Islet of Langerhans (tissue), 1 donor: ENCODE results near the gene TRMT10C.
"Not testable (repeated sequence)": the region's sequence is repeated elsewhere in the genome, so short reads cannot be mapped to it uniquely, and the experiment has no call there.

Experiments used
- FAIRE-seq: peaks from one replicate; lab custom pipeline; 2011; peaks lifted over from hg19 to GRCh38; lab: Jason Lieb, UNC

TRMT10C gene

DNA sequence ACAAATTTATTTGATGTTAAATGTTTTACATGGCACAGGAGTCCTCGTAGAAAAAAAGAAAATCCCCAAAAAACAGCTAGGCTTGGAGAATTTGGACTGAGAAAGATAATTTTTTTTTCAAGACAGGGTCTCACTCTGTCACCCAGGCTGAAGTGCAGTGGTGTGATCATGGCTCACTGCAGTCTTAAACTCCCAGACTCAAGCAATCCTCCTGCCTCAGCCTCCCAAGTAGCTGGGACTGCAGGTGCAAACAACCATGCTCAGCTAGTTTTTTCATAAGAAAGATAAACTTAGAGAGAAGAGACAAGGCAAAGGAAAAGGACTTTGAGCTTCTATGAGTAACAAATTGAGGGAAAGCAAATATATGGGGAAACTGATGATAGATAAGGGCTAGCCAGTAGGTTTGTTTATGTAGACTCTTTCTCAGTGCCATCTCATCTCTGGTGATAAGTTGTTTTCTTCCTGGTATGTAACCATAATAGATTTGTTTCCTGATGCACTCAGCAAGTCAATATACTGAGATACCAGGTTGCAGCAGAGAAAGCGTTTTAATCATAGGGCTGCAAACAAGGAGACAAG, 13.1 kb upstream of the TRMT10C start:
- no peak for FAIRE-seq

DNA sequence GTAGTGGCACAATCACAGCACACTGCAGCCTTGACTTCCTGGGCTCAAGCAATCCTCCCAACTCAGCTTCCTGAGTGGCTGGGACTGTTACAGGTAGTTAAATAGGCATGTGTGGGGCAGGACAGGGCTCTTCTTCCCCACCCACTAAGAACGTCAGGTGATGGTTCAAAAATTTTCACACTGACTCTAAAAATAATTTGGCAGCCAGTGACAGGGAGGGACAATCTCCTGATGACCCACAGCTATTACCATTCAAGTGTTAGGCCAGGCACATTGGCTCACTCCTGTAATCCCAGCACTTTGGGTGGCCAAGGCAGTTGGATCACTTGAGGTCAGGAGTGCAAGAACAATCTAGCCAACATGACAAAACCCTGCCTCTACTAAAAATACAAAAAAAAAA, 12.2 kb upstream of the TRMT10C start:
- FAIRE-seq: no peak

DNA sequence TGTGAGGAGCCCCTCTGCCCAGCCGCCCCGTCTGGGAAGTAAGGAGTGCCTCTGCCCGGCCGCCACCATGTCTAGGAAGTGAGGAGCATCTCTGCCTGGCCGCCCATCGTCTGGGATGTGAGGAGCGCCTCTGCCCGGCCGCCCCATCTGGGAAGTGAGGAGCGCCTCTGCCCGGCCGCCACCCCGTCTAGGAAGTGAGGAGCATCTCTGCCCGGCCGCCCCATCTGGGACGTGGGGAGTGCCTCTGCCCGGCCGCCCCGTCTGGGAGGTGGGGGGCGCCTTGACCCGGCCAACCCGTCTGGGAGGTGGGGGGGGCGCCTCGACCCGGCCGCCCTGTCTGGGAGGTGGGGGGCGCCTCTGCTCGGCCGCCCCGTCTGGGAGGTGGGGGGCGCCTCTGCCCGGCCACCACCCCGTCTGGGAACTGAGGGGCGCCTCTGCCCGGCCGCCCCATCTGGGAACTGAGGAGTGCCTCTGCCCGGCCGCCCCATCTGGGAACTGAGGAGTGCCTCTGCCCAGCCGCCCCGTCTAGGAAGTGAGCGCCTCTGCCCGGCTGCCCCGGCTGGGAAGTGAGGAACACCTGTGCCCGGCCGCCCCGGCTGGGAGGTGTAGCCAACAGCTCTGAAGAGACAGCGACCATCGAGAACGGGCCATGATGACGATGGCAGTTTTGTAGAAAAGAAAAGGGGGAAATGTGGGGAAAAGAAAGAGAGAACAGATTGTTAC, 10.1 kb upstream of the TRMT10C start:
- FAIRE-seq: not testable (repeated sequence)

DNA sequence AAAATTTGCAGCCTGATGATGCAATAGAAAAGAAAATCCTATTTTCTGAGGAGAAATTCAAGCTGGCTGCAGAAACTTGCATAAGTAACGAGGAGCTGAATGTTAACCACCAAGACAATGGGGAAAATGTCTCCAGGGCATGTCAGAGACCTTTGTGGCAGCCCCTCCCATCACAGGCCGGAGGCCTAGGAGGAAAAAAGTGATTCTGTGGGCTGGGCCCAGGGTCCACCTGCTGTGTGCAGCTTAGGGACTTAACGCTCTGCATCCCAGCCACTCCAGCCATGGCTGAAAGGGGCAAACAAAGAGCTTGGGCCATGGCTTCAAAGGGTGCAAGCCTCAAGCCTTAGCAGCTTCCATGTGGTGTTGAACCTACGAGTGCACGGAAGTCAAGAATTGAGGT, 8.3 kb upstream of the TRMT10C start:
- not testable (repeated sequence) for FAIRE-seq

DNA sequence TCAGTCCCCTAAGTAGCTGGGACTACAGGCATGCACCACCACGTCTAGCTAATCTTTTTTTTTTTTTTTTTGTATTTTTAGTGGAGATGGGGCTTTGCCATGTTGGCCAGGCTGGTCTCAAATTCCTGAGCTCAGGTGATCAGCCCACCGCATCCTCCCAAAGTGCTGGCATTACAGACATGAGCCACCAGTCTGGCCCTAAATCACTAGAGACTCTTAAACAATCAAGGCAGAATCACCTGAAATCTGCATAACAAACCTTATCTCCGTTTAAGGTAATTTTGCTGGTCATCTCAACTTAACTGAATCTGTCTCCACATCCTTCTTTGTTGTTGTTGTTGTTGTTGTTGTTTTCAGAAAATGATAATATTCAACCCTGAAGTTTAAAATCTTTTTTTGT, 5.6 kb upstream of the TRMT10C start:
- FAIRE-seq: no peak

DNA sequence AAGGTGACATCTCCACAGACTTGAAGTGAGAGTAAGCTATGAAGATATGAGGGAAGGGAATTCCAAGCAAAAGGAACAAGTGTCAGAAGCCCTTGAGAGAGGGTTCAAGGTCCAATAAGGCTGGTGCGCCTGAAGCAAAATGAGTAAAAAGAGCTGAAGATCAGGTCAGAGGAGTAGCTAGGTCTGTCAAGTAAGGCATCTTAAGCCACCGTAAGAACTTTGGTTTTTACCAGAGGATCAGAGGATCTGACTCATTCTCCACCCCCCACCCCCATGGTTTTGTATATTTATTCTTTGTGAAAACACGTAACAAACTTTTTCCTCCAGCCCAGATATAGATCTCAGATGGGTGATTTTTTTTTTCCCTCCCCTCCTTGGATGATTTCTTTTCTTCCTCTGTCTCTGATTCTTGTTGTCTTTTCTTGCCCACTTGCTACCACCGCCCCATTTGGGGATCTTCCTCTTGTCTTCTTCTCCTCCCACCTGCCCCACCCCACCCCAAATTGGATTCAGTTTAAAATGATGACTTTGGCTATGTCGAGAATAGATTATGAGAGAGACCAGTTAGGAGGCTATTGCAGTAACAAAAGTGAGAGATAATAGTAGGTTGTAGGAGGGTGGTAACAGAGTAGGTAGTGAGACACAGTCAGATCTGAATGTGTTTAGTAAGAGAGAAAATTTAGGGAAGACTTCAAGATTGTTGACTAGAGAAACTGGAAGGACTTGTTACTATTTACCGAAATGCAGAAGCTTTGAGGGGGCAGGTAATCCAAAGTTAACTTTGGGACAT, 6.1 kb downstream of the TRMT10C start:
- FAIRE-seq: no peak

DNA sequence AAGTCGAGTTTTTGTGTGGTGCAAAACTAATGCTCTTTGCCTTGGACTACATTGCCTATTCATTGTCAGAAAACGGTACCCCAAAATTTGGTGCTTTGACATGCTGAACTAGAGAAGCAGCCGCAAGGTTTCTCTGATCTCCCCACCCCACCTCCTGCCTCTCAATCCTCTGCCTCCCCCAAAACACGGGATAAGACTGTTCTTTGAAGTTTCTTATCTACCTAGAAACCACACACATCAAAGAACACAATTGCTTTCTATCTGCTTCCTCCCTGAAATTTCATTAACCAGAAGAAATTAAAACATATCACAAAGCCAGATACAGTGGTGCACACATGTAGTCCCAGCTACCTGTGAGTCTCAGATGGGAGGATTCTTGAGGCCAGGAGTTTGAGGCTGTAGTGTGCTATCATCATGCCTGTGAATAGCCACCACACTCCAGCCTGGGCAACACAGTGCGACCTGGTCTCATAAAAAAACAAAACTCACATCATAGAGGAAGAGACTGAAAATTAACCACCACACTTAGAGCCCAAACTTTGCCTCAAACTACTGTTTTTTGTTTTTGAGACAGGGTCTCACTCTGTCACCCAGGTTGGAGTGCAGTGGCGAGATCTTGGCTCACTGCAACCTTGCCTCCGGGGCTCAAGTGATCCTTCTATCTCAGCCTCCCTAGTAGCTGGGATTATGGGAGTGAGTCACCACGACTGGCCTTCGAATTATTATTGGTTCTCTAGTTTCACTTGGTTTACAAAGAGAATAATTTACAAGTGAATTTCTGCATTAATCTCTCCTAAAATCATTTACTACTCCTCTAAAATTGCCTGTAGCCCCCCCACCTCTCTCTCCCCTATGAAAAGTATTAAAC, 9.6 kb downstream of the TRMT10C start:
- FAIRE-seq: no peak

DNA sequence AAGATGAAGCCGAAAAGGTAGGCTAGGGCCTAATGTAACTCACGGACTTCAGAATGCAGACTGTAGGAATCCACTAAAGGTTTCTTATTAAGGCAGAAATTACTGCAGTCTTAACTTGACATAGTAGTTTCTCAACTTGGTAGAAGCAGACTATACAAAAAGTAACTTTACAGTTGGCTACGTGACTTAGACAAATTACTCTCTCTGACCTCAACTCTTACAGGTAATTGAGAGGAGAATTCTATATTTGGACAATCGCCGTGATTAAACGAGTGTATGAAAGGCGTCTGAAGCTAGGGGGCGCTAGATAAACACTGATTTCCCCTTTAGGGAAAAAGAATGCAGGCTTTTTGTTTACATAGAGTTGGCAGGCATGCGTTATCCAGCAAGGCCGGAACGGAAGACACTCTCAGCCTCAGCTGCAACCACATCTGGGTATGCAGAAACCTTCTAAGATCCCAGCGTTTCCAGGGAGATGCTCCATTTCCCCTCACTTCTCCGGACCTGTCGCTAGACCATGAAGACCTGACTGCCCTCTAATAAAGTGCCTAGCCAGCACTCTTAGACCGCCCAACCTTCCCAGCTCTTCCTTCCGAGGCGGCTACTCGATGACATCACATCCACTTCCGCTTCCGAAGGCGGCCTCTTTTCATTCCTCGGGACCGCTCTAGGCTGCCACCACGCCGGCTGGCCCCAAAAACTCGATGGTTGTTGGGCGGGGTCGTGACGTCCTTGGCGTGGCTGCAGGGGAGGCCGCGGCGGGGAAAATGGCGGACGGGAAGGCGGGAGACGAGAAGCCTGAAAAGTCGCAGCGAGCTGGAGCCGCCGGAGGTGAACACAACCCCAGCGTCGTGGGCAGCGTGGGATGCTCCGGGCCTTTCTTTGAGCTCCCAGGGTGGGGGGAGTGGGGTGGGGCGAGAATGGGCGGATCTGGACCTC, 12.1 kb downstream of the TRMT10C start, which contains the start of gene PCNP:
TSS of gene PCNP (plus strand) at position 732 of the 939 bp plus-strand sequence. CDS start at position 768, 36 bp downstream.
- FAIRE-seq: peak; percentile 24

DNA sequence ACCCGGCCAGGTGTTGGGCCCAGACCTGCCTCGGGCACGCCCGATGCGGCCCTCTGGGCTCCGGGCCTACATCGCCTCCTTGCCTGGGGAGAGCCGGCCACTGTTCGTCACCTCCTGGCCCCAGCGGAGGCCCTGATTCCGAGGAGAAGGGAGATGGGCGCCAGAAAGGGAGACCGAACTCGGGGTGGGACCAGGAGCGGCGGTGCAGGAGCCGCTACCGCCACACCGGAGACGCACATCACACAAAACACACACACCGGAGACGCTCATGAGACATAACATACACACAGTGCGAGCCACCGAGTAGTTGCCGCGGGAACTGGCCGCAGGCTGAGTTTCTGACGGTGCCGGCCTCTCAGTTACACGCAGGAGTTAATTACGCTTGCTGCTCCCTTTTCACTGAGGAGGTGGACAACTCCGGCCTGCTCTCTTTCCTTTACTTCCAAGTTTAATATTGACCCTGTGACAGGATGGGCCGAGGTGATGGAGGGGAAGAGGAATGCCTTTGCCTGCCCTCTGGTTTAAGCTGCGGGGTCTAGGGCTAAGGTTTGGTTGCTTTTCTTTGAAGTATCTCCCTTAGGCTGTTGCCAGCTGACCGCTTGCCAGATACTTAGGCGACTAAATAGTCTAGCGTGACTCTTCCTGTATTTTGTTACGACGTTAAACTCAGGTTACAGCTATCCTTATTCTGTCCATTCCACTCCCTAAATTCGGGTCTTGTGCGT, 12.9 kb downstream of the TRMT10C start:
- FAIRE-seq: no peak

DNA sequence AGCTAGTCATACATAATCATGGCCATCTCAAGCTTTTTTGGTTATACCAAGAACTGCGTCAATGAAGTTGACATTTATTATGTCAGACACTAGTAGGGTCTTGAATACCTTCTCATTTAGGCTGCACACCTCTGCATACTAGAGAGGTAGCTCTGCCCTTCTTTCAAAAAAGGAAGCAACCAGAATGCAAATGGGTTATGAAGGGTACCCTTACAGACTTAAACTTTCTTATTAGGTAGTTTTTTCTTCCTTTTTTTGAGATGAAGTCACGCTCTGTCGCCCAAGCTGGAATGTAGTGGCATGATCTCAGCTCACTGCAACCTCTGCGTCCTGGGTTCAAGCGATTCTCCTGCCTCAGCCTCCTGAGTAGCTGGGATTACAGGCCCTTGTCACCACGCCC, 15.6 kb downstream of the TRMT10C start:
- FAIRE-seq: no peak

DNA sequence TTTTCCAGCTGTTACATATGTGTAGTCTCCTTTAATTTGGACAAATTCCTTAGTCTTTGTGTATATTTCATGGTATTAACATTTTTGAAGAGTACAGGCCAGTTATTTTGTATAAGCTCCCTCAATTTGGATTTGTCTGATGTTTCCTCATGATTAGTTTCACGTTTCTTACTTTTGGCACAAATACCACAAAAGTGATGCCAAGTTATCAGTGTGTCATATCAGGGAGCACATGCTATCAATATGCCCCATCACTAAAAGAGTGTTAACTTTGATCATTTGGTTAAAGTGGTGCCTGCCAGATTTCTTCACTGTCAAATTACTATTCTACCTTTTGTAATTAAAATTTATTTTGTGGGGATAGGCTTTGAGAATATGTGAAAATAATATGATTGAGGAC, 26.9 kb downstream of the TRMT10C start:
- no peak for FAIRE-seq

DNA sequence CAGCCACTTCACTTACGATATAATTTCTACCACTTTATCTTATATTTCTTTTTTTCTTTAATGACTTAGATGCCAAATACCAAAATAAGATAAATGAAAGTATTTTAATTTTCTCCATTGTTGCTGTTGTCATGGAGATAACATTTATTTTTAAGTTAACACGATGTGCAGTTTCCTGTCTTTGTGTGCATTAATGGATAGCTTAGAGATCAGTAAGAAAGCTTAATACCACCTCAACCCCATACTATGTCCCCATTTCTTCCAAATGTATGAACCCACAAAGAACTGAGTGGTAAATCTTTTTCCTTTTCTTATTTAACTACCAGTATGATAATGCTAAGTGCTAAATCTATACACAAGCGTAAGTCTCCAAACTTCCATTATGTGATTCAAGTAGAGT, 29.4 kb downstream of the TRMT10C start:
- no peak for FAIRE-seq

DNA sequence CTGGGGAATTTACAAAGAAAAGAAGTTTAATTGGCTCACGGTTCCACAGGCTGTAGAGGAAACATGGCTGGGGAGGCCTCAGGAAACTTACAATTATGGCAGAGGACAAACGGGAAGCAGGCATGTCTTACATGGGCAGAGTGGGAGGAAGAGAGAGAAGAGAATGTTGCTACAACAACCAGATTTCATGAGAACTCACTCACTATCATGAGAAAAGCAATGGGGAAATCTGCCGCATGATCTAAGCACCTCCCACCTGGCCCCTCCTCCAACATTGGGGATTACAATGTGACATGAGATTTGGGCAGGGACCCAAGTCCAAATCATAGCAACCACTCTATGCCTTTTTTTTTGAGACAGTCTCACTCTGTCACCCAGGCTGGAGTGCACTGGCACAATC, 41.1 kb downstream of the TRMT10C start:
- FAIRE-seq: no peak

DNA sequence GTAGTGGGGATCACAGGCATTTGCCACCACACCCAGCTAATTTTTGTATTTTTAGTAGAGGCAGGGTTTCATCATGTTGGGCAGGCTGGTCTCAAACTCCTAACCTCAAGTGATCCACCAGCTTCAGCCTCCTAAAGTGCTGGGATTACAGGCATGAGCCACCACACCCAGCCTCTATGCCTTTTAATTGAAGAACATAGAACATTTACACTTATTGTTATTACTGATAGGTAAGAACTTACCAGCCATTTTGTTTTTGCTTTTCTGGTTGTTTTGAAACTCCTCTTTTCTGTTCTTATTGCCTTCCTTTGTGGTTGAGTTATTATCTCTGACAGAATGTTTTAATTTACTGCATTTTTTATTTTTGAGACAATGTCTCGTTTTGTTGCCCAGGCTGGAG, 41.5 kb downstream of the TRMT10C start:
- no peak for FAIRE-seq

DNA sequence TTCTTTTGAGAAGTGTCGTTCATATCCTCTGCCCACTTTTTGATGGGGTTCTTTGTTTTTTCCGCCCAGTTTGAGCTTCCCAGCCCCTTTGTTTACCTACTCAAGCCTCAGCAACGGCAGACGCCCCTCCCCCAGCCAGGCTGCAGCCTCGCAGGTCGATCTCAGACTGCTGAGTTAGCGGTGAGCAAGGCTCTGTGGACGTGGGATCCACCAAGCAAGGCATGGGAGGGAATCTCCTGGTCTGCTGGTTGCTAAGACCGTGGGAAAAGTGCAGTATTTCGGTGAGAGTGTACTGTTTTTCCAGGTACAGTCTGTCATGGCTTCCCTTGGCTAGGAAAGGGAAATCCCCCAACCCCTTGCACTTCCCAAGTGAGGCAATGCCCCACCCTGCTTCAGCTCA, 43.7 kb downstream of the TRMT10C start:
- not testable (repeated sequence) for FAIRE-seq

DNA sequence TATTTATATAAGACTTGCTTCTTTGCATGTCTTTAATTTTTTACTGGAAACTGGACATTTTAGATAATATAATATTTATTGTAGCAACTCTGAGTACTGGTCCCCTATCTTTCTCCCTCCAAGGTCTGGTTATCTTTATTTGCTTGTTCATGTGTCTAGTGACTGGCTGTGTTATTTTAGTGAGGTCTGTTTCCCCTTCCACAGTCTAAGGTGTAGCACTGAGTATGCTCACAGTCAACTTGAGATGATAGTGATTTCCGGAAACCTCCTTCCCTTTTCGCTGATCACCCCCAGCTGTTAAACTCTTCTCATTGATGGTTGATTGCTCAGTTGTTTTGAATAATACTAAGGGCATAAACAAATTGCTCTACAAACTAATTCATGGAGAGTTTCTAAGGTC, 49.4 kb downstream of the TRMT10C start:
- no peak for FAIRE-seq

DNA sequence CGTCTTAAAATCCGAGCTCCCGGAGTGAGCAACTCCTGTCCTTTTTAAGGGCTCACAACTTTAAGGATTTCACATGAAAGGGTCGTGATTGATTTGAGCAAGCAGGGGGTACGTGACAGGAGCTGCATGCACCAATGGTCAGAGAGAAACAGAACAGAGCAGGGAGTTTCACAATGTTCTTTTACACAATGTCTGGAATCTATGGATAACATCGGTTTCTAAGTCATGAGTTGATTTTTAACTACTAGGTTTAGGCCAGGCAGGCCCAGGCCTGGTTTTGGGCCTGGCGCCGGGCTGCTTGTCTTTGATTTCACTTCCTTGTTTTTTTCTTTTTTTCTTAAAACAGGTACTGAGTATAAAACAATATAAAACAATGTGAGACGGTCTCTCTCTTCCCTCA, 51.3 kb downstream of the TRMT10C start:
- not testable (repeated sequence) for FAIRE-seq

DNA sequence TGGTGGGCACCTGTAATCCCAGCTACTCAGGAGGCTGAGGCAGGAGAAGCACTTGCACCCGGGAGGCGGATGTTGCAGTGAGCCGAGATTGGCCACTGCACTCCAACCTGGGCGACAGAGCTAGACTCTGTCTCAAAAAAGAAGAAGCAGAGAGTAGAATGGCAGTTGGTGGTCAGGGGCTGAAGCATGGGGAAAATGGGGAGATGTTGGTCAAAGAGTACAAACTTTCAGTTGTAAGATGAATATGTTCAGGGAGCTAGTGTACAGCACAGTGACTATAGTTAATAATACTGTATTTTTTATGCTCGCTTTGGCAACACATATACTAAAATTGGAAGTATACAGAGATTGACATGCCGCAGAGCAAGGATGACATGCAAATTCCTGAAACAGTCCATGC, 53.9 kb downstream of the TRMT10C start:
- FAIRE-seq: no peak
